CD4-positive, alpha-beta memory T cell (primary cell): ENCODE measurements around the gene SLC9A4. TPM values are rescaled to one million over a fixed set of nuclear protein-coding genes. Genes with fewer than 3 reads are reported as not detected.

Experiments used
- CTCF ChIA-PET: fragments of 350-600 bp; sonication (Branson Sonifier 250); formaldehyde crosslinking; loops from one replicate; lab custom pipeline; 2021; ENCODE audit warnings: inconsistent platforms; ENCODE audit not compliant: partially characterized antibody; lab: Charles Lee
- POLR2A ChIA-PET: fragments of 350-600 bp; sonication (Branson Sonifier 250); formaldehyde crosslinking; loops from one replicate; lab custom pipeline; 2021; ENCODE audit not compliant: partially characterized antibody; lab: Charles Lee
- DNase-seq, 5 donors: peaks; one replicate each; pipeline versions ENCODE4 v3.0.0 to v3.0.0-alpha.2; 2020 to 2022; ENCODE audit warnings: mixed read lengths in 1 of 5
- H3K27ac ChIP-seq: one replicate; pipeline ENCODE4 v1.7.0; 2013; ENCODE audit warnings: low read depth, low read length
- H3K27me3 ChIP-seq: 2 replicates; pipeline ENCODE4 v1.7.0; 2013; ENCODE audit warnings: mild to moderate bottlenecking, low read length, moderate library complexity; ENCODE audit not compliant: insufficient read depth
- H3K36me3 ChIP-seq: 2 replicates; pipeline ENCODE4 v1.7.0; 2013; ENCODE audit warnings: mild to moderate bottlenecking, low read length, moderate library complexity; ENCODE audit not compliant: insufficient read depth
- H3K4me1 ChIP-seq: 2 replicates; pipeline ENCODE4 v1.7.0; 2013; ENCODE audit warnings: mild to moderate bottlenecking, low read length, moderate library complexity; ENCODE audit not compliant: insufficient read depth
- H3K4me3 ChIP-seq, 2 donors: one replicate each; pipeline ENCODE4 v1.7.0; 2013; ENCODE audit warnings: low read length in 2 of 2, mild to moderate bottlenecking in 1 of 2
- H3K9me3 ChIP-seq, 2 donors: one replicate each; pipeline ENCODE4 v1.7.0; 2013; ENCODE audit warnings: low read length in 2 of 2, control low read depth in 1 of 2; ENCODE audit not compliant: control insufficient read depth in 1 of 2
- H3K27ac Mint-ChIP-seq, 7 donors: one replicate each; pipeline ENCODE4 v1.8.0; 2020 to 2021; ENCODE audit warnings: mixed read lengths in 7 of 7, mild to moderate bottlenecking in 6 of 7, inconsistent platforms in 3 of 7, moderate library complexity in 3 of 7
- H3K27me3 Mint-ChIP-seq, 2 donors: one replicate each; pipeline ENCODE4 v1.8.0; 2020 to 2021; ENCODE audit warnings: mixed read lengths in 2 of 2
- H3K36me3 Mint-ChIP-seq, 2 donors: one replicate each; pipeline ENCODE4 v1.8.0; 2020 to 2021; ENCODE audit warnings: mixed read lengths in 2 of 2, inconsistent platforms in 1 of 2, mild to moderate bottlenecking in 1 of 2
- H3K4me1 Mint-ChIP-seq, 4 donors: one replicate each; pipeline ENCODE4 v1.8.0; 2020 to 2021; ENCODE audit warnings: mixed read lengths in 4 of 4, mild to moderate bottlenecking in 1 of 4
- H3K4me3 Mint-ChIP-seq, 8 donors: one replicate each; pipeline ENCODE4 v1.8.0; 2020 to 2021; ENCODE audit warnings: mixed read lengths in 8 of 8, mild to moderate bottlenecking in 7 of 8, moderate library complexity in 6 of 8, inconsistent platforms in 3 of 8
- H3K9me3 Mint-ChIP-seq, 8 donors: one replicate each; pipeline ENCODE4 v1.8.0; 2020 to 2021; ENCODE audit warnings: mixed read lengths in 8 of 8, mild to moderate bottlenecking in 5 of 8, inconsistent platforms in 3 of 8, moderate library complexity in 1 of 8
- intact Hi-C: fragments of 100-400 bp; cut with micrococcal nuclease; formaldehyde crosslinking; loops from one replicate; pipeline ENCODE4 v1.15.1; 2023
- polyA plus RNA-seq, 2 donors: library from polyadenylated mRNA; unstranded; fragments of 300-500 nt; fragmentation: Illumina TruSeq; gene quantifications; one replicate each; pipeline ENCODE4 v1.2.3, GENCODE V29; 2021
- total RNA-seq, 2 experiments: library from RNA; stranded (reverse); gene quantifications; one replicate each; pipeline ENCODE4 v1.2.3, GENCODE V29; 2021

The SLC9A4 gene
- total and polyA plus RNA-seq, 4 experiments from 2014 or later = 0.08 TPM; not detected in 3

DNA sequence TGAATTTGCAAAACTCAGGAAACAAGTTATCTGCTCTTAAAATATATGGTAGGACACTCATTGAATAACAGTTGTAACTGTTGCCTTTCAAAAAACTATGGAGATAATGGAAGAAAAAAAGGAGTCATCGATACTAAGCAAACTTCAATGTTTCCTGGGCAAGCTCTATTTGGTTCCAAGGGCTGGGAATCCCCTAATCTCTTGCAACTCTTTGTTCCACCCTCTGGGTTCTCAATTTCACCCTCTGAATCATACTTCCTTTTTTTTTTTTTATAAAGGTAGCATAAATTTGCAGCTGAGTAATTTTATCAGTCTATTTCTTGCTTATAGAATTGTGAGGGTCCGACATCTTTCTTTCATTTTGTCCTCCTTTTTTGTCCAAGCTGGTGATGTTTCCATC, 36.7 kb downstream of the SLC9A4 start:
- H3K4me3 ChIP-seq = no peak overlapping the region
- POLR2A ChIA-PET = no interaction called here

DNA sequence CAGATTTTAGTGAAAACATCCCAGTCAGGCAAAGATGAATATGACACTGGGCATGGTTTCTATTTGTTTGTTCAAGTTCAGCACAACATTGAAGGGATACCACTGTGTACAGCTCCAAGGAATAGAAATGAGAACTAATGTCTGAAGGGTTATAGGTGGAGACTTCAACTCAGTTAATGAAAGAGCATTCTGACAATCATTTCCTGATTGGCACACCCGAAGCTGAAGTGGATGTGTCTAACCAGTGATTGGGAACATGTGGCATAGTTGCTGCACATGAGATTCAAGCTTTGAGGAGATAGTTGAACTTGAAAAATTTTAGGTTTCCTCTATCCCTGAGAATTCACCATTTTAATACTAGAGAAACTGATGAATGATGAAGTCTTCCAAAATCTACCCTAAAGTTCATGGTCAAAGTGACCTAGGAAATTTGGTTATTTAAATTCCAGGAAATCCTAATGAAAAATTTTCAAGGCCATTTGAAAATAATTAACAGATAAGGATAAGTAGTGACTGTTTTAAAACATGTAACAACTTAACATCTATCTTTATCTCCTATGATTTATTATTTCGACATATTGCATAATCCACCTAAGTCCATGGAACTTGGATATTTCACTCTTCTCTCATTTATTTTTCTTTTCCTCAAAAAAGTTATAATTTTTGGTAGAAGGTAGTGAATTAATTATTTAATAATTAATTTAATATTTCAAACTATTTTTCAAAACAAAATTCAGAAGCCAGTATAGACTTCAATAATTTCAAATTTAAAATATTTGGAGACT, 38.0 kb downstream of the SLC9A4 start:
- H3K9me3 Mint-ChIP-seq = peaks cover 0 to 2% (median 0%) of the 10 kb centered on the region in 8 donors
- no peaks in the 10 kb centered on the region for H3K9me3 ChIP-seq
- H3K4me1 ChIP-seq = no peaks in the 10 kb centered on the region
- CTCF ChIA-PET = no interaction called here
- H3K27ac Mint-ChIP-seq = no peak overlapping the region
- POLR2A ChIA-PET = no interaction called here
- no peak for DNase-seq
- intact Hi-C loops = no loop called here
- H3K27me3 ChIP-seq = no peaks in the 10 kb centered on the region
- no peaks in the 10 kb centered on the region for H3K36me3 ChIP-seq
- H3K27me3 Mint-ChIP-seq = peaks cover 18 to 20% of the 10 kb centered on the region in 2 donors
- no peaks in the 10 kb centered on the region for H3K36me3 Mint-ChIP-seq
- no peak overlapping the region for H3K4me3 Mint-ChIP-seq
- H3K4me1 Mint-ChIP-seq = peaks cover 0 to 3% (median 0%) of the 10 kb centered on the region in 4 donors
- H3K27ac ChIP-seq = no peak overlapping the region
- no peak overlapping the region for H3K4me3 ChIP-seq

More for the DNA sequence above, 36.7 kb downstream of the SLC9A4 start:
- no peaks in the 10 kb centered on the region for H3K36me3 ChIP-seq
- Mint-ChIP-seq H3K27ac (no peak overlapping the region), H3K27me3 (peaks cover 18 to 22% of the 10 kb centered on the region in 2 donors), H3K9me3 (peaks cover 0 to 2% (median 0%) of the 10 kb centered on the region in 8 donors), H3K36me3 (no peaks in the 10 kb centered on the region), H3K4me1 (peaks cover 0 to 3% (median 0%) of the 10 kb centered on the region in 4 donors), H3K4me3 (no peak overlapping the region)
- H3K27ac ChIP-seq = no peak overlapping the region
- DNase-seq = no peak
- CTCF ChIA-PET = no interaction called here
- no peaks in the 10 kb centered on the region for H3K9me3 ChIP-seq
- intact Hi-C loops = no loop called here
- no peaks in the 10 kb centered on the region for H3K27me3 ChIP-seq
- no peaks in the 10 kb centered on the region for H3K4me1 ChIP-seq

DNA sequence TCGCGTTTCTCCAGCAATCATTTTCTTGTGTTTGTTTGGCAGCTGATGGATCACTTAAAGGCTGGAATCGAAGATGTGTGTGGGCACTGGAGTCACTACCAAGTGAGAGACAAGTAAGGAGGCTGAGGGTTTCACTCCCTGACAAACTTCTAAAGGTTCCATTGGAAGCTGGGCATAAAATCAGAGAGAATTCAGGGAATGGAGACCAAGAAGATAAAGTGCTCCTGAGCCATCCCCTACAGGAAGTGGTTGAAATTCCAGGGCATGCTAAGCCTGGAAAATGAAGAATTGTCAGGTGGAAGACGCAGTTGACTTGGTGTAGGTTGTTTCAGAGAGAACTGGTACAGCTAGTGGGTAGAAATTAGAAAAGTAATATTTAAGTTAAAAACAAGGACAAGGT, 39.1 kb downstream of the SLC9A4 start:
- H3K27ac Mint-ChIP-seq = no peak overlapping the region
- H3K9me3 Mint-ChIP-seq = peaks cover 0 to 2% (median 0%) of the 10 kb centered on the region in 8 donors
- Histone ChIP-seq H3K9me3 (no peaks in the 10 kb centered on the region), H3K4me3 (no peak overlapping the region), H3K27me3 (no peaks in the 10 kb centered on the region), H3K27ac (no peak overlapping the region), H3K36me3 (no peaks in the 10 kb centered on the region), H3K4me1 (no peaks in the 10 kb centered on the region)
- intact Hi-C loops = no loop called here
- ChIA-PET POLR2A (no interaction called here), CTCF (interaction anchor here (1.5 kb wide), 1 partner anchor 40 kb away, joined by 5 read pairs; no protein-coding TSS in a partner anchor)
- H3K36me3 Mint-ChIP-seq = no peaks in the 10 kb centered on the region
- DNase-seq = no peak
- no peak overlapping the region for H3K4me3 Mint-ChIP-seq
- H3K4me1 Mint-ChIP-seq = peaks cover 0 to 3% (median 0%) of the 10 kb centered on the region in 4 donors
- peaks cover 18 to 19% of the 10 kb centered on the region in 2 donors for H3K27me3 Mint-ChIP-seq

DNA sequence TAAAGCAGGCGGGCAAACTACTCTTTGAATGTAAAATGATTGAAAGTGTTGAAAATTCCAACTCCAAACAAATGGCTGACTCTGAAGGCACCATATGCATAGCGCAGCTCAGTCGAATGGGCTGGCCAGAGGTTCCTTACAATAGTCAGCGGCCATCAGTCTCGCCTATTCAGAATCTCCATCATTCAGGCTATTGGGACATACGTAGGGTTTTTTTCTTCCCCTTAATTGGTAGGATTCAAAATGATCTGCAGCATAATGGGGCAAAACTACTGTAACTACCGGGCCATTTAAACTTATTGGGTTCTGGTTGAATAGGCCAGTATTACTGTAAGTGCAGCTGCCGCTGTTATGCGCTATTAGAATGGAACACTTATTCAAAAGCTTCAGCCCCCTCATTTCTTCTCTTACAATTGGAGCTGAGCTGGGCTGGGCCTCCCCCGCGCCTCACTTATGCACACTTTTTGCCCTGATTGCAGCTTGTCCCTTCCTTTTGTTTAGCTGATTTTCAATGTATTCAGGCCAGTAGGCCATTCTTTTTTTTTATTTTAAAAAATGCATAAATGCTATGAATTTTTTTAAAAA, 40.4 kb downstream of the SLC9A4 start:
- Mint-ChIP-seq H3K9me3 (peaks cover 0 to 2% (median 0%) of the 10 kb centered on the region in 8 donors), H3K4me3 (no peak overlapping the region), H3K27me3 (peaks cover 16 to 21% of the 10 kb centered on the region in 2 donors), H3K27ac (no peak overlapping the region), H3K4me1 (peaks cover 0 to 3% (median 0%) of the 10 kb centered on the region in 4 donors), H3K36me3 (no peaks in the 10 kb centered on the region)
- ChIA-PET POLR2A (no interaction called here), CTCF (interaction anchor here (1.4 to 1.5 kb wide), 2 partner anchors 26 to 41 kb away, joined by 3 to 5 read pairs; no protein-coding TSS in a partner anchor)
- Histone ChIP-seq H3K4me3 (no peak overlapping the region), H3K9me3 (no peaks in the 10 kb centered on the region), H3K27ac (no peak overlapping the region), H3K4me1 (no peaks in the 10 kb centered on the region), H3K36me3 (no peaks in the 10 kb centered on the region), H3K27me3 (no peaks in the 10 kb centered on the region)
- no peak for DNase-seq
- intact Hi-C loops = no loop called here

DNA sequence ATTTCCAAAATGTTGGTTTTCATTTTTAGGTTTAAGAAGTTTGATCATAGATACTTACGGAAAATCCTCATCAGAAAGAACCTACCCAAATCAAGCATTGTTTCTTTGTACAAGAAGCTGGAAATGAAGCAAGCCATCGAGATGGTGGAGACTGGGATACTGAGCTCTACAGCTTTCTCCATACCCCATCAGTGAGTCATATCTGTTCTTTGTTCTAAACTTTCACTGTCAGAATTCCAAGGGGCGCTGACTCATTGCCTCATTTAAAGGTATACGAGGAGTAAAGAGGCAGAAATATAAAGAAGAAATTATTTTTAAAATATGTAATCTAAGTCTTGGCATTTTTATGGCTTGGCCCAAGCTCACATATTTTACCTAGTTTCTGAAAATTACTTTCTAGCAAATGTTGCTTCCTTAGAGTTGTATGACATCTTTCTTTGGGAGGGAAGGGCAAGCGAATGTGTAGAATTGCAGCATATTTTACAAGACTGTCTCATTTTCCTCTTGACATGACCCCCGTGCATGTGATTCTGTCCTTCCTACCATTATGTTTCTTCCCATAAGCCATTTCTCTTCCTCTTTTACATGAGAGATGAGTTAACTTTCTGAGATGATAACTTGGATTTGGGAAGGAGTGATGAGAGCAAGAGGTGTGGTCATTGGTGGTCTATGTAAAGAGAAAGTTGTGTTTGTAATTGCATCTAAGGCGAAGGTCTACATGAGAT, 41.2 kb downstream of the SLC9A4 start:
- Histone ChIP-seq H3K36me3 (no peaks in the 10 kb centered on the region), H3K4me3 (no peak overlapping the region), H3K4me1 (no peaks in the 10 kb centered on the region), H3K27ac (no peak overlapping the region), H3K27me3 (no peaks in the 10 kb centered on the region), H3K9me3 (no peaks in the 10 kb centered on the region)
- Mint-ChIP-seq H3K9me3 (peaks cover 0 to 2% (median 0%) of the 10 kb centered on the region in 8 donors), H3K27me3 (peaks cover 12 to 20% of the 10 kb centered on the region in 2 donors), H3K27ac (no peak overlapping the region), H3K4me3 (no peak overlapping the region), H3K4me1 (peaks cover 0 to 3% (median 0%) of the 10 kb centered on the region in 4 donors), H3K36me3 (no peaks in the 10 kb centered on the region)
- ChIA-PET POLR2A (no interaction called here), CTCF (interaction anchor here (1.4 kb wide), 1 partner anchor 27 kb away, joined by 3 read pairs; no protein-coding TSS in a partner anchor)
- intact Hi-C loops = no loop called here
- no peak for DNase-seq

DNA sequence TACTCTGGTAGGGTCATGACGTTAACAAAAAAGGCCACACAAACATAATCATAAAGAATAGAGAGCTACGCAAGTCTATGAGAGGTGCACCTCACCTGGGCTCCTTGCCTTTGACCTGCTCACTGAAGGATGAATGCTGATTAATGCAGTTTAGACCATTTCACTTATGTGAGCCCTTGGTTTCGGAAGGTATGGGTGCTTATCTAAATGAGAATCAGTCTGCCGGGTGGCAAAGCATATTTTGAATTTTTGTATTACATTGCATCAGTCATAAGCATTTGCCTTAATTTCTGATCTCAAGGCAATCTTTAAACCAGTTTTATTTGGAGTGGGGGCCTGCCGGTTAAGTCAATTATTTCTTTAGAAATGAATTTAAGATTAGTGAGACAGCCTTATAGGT, 42.8 kb downstream of the SLC9A4 start:
- no peaks in the 10 kb centered on the region for H3K36me3 ChIP-seq
- H3K9me3 ChIP-seq = no peaks in the 10 kb centered on the region
- Mint-ChIP-seq H3K4me1 (peaks cover 0 to 3% (median 1%) of the 10 kb centered on the region in 4 donors), H3K27ac (no peak overlapping the region), H3K27me3 (peaks cover 8 to 13% of the 10 kb centered on the region in 2 donors), H3K9me3 (peaks cover 0 to 2% (median 0%) of the 10 kb centered on the region in 8 donors), H3K4me3 (no peak overlapping the region), H3K36me3 (no peaks in the 10 kb centered on the region)
- intact Hi-C loops = no loop called here
- no peak for DNase-seq
- H3K4me3 ChIP-seq = no peak overlapping the region
- no peak overlapping the region for H3K27ac ChIP-seq
- ChIA-PET POLR2A (no interaction called here), CTCF (no interaction called here)
- no peaks in the 10 kb centered on the region for H3K27me3 ChIP-seq
- no peaks in the 10 kb centered on the region for H3K4me1 ChIP-seq

DNA sequence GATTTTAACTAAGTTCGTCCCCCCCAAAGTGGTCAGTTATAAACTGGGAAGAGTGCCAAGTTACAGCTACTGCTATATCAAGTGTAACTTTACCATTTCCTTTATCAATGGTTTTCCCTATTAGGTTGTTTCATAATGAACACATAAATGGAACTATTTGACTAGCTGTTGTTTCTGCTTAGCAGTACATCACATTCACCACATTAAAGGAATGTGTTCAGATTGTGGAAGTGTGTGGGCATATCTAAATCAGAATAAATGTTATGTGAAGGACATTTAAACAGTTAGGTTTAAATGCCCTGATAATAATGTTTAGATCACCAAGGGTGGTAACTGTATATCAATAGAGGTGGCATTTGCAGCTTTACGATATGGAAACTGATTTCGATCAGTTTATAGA, 45.1 kb downstream of the SLC9A4 start:
- Mint-ChIP-seq H3K9me3 (peaks cover 0 to 2% (median 0%) of the 10 kb centered on the region in 8 donors), H3K27me3 (peaks cover 1 to 4% of the 10 kb centered on the region in 2 donors), H3K36me3 (no peaks in the 10 kb centered on the region), H3K27ac (no peak overlapping the region), H3K4me1 (peaks cover 0 to 5% (median 2%) of the 10 kb centered on the region in 4 donors), H3K4me3 (no peak overlapping the region)
- Histone ChIP-seq H3K4me1 (no peaks in the 10 kb centered on the region), H3K9me3 (no peaks in the 10 kb centered on the region), H3K27ac (no peak overlapping the region), H3K27me3 (no peaks in the 10 kb centered on the region), H3K4me3 (no peak overlapping the region), H3K36me3 (no peaks in the 10 kb centered on the region)
- POLR2A ChIA-PET = no interaction called here
- CTCF ChIA-PET = interaction anchor here (1.0 kb wide), 1 partner anchor 19 kb away, joined by 3 read pairs; no protein-coding TSS in a partner anchor
- no peak for DNase-seq
- intact Hi-C loops = no loop called here
